Astrocyte (in vitro differentiated cells and primary cell): Measurements from ENCODE around the gene METTL9.
"Not testable (repeated sequence)": the region's sequence is repeated elsewhere in the genome, so short reads cannot be mapped to it uniquely, and the experiment has no call there.

Source experiments
- EZH2 ChIP-seq: IDR thresholded peaks from 2 replicates; pipeline ENCODE4 v1.6.1; 2012; ENCODE audit warnings: mild to moderate bottlenecking, low read length, inconsistent platforms; ENCODE audit not compliant: insufficient read depth
- TF ChIP-seq, protein P1 (sequence below): IDR thresholded peaks from 2 replicates; pipeline ENCODE4 v1.5.1; 2011; ENCODE audit warnings: low read depth, mild to moderate bottlenecking, inconsistent platforms, low read length, moderate library complexity; ENCODE audit not compliant: insufficient read depth

DNA sequence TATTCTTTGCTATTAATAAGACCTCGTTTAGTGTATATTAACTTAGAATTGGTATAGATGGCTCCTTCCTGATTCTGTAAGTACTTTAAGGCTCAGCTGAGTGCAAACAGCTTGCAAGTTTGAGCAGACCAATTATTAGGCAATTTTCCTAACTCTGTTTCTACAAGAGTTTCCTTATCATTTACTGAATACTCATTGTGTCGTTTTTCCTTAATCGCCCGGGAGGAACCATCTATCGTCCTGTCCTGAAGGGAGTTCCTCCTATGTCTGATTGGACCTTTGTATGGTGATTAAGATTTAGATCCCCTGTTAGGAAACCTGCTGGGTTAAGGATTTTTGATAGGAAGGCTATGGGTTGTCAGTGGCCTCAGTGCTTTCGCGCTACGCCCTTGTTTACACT, 32.0 kb downstream of the METTL9 start:
- TF ChIP-seq, protein P1, sequence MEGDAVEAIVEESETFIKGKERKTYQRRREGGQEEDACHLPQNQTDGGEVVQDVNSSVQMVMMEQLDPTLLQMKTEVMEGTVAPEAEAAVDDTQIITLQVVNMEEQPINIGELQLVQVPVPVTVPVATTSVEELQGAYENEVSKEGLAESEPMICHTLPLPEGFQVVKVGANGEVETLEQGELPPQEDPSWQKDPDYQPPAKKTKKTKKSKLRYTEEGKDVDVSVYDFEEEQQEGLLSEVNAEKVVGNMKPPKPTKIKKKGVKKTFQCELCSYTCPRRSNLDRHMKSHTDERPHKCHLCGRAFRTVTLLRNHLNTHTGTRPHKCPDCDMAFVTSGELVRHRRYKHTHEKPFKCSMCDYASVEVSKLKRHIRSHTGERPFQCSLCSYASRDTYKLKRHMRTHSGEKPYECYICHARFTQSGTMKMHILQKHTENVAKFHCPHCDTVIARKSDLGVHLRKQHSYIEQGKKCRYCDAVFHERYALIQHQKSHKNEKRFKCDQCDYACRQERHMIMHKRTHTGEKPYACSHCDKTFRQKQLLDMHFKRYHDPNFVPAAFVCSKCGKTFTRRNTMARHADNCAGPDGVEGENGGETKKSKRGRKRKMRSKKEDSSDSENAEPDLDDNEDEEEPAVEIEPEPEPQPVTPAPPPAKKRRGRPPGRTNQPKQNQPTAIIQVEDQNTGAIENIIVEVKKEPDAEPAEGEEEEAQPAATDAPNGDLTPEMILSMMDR: not testable (repeated sequence)
- TF ChIP-seq EZH2: not testable (repeated sequence)
